Heart right ventricle (tissue), 16 donors: Measurements from ENCODE around the gene PMEPA1. TPM values are rescaled to one million over a fixed set of nuclear protein-coding genes. Genes with fewer than 3 reads are reported as not detected.

ENCODE experiments used
- ATAC-seq, 8 donors: fragments of 200-7000 bp; cut with Tn5 transposase; one replicate each; pipeline ENCODE4 v1.9.1; 2020; ENCODE audit warnings: mild to moderate bottlenecking in 8 of 8, moderate library complexity in 8 of 8, moderate number of reproducible peaks in 1 of 8
- DNase-seq, 2 donors: peaks; one replicate each; pipeline ENCODE4 v3.0.0-alpha.2; 2020
- H3K27ac ChIP-seq, 10 donors: fragments of 200-600 bp; sonication (generic) in 2 of 10; one replicate each; pipeline versions ENCODE4 v1.5.0 to v1.8.0; 2020 to 2022; ENCODE audit warnings: mild to moderate bottlenecking in 3 of 10
- H3K27me3 ChIP-seq, 7 donors: fragments of 200-600 bp; one replicate each; pipeline ENCODE4 v1.8.0; 2021 to 2022; ENCODE audit warnings: mild to moderate bottlenecking in 2 of 7
- H3K36me3 ChIP-seq, 9 donors: fragments of 200-600 bp; sonication (generic) in 1 of 9; one replicate each; pipeline versions ENCODE4 v1.5.0 to v1.8.0; 2020 to 2022; ENCODE audit warnings: mild to moderate bottlenecking in 2 of 9
- H3K4me1 ChIP-seq, 9 donors: fragments of 200-600 bp; sonication (generic) in 1 of 9; one replicate each; pipeline versions ENCODE4 v1.5.0 to v1.8.0; 2020 to 2022; ENCODE audit warnings: mild to moderate bottlenecking in 4 of 9
- H3K4me3 ChIP-seq, 10 donors: fragments of 200-600 bp; sonication (generic) in 2 of 10; one replicate each; pipeline versions ENCODE4 v1.5.0 to v1.8.0; 2020 to 2022; ENCODE audit warnings: mild to moderate bottlenecking in 7 of 10, moderate library complexity in 2 of 10
- H3K9me3 ChIP-seq, 11 donors: fragments of 200-600 bp in 10 of 11; sonication (generic) in 2 of 11; one replicate each; pipeline versions ENCODE4 v1.5.0 to v1.8.0; 2013 to 2022; ENCODE audit warnings: mild to moderate bottlenecking in 2 of 11, control low read depth in 1 of 11, moderate library complexity in 1 of 11
- WGBS, 2 donors: extraction: QIAGEN DNeasy Blood & Tissue Kit; methylation state at CpG; one replicate each; pipeline ENCODE4 v1.1.7; 2013; ENCODE audit warnings: inconsistent platforms in 1 of 2; 5-methylcytosine and 5-hydroxymethylcytosine counted together
- intact Hi-C, 10 donors: fragments of 100-400 bp; cut with DNase I; formaldehyde crosslinking; loops; one replicate each; pipeline versions ENCODE4 v1.11.1 to v1.14.2; 2022
- polyA plus RNA-seq, 2 donors: library from polyadenylated mRNA; stranded (reverse); fragments of 200-250 nt; gene quantifications; one replicate each; pipeline ENCODE4 v1.2.3, GENCODE V29; 2013
- total RNA-seq, 10 donors: library from RNA; stranded (reverse); fragmentation: NEBNext Ultra II Directional in 3 of 10; extraction: Animal tissue kit (Norgen Biotek cat#: 25700) in 3 of 10; gene quantifications; one replicate each; pipeline versions ENCODE4 v1.2.1 to v1.2.4, GENCODE V29; 2021 to 2023
- TF ChIP-seq, protein P1 (sequence below), 9 donors: fragments of 200-600 bp; sonication (generic) in 2 of 9; IDR thresholded peaks; one replicate each; pipeline versions ENCODE4 v1.5.0 to v1.8.0; 2021 to 2022; ENCODE audit warnings: antibody characterized with exemption in 9 of 9, mild to moderate bottlenecking in 5 of 9, moderate library complexity in 1 of 9
- donor health status: Arrhythmogenic right ventricular cardiomyopathy.
- donor health status: ischemic (EF 13 %, LVEDD 7.1; RV severe dilation, severe dysfunction).
- donor health status: healthy with polysubstance abuse.
- donor health status: DM: no; HTN: yes; CAD: no.
- donor health status: DM: no; HTN: no; CAD: no.
- donor health status: ischemic (EF 25% LVEDD 6.9; RV normal size, moderate dysfunction).
- donor health status: ischemic (EF 25% LVEDD 5.7; RV mildly dilated, moderate dysfunction).
- donor health status: healthy.
- donor health status: DM: yes; HTN: yes; CAD: no.
- donor health status: Ischemic cardiomyopathy.
- donor health status: ischemic (EF 35%, LVEDD 5.7; RV mildly dilated, moderate dysfunction).
- donor health status: nonischemic (EF 11% LVEDD 7.7; RV severe dilation, severe dysfunction).
- donor health status: DM: yes; HTN: yes; CAD: no.
- donor health status: PGD.
- donor health status: ischemic (EF 29% LVEDD 5.4; RV normal size, mild dysfunction).
- donor health status: nonischemic (EF 23%, LVEDD 6.1; RV moderate dilation, normal function).

The PMEPA1 gene
- total and polyA plus RNA-seq, 12 donors: 10.5 to 81.8 (median 30.4) TPM

DNA sequence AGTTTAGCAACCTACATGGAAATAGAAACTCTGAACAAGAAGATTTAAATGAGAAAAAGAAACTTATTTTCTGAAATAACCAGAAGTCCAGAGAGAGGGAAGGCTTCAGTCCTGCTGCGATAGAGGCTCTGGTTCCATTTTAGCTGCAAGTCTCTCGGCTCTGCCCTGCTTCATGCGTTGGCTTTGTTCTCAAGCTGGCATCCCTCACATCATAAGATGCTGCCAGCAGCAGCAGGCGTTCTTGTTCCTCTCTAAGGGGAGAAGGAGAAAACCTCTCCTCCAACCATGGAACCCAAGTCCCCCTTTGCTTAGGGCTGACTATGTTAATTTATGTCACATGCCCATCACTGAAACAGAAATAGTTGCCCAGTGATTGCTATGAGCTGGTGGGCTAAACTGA is 46.4 kb upstream of the PMEPA1 start:
- no peaks in the 10 kb centered on the region for H3K36me3 ChIP-seq
- no peaks in the 10 kb centered on the region for H3K27me3 ChIP-seq
- ATAC-seq (no peak), DNase-seq (no peak)
- H3K4me3 ChIP-seq: no peak overlapping the region
- TF ChIP-seq, protein P1, sequence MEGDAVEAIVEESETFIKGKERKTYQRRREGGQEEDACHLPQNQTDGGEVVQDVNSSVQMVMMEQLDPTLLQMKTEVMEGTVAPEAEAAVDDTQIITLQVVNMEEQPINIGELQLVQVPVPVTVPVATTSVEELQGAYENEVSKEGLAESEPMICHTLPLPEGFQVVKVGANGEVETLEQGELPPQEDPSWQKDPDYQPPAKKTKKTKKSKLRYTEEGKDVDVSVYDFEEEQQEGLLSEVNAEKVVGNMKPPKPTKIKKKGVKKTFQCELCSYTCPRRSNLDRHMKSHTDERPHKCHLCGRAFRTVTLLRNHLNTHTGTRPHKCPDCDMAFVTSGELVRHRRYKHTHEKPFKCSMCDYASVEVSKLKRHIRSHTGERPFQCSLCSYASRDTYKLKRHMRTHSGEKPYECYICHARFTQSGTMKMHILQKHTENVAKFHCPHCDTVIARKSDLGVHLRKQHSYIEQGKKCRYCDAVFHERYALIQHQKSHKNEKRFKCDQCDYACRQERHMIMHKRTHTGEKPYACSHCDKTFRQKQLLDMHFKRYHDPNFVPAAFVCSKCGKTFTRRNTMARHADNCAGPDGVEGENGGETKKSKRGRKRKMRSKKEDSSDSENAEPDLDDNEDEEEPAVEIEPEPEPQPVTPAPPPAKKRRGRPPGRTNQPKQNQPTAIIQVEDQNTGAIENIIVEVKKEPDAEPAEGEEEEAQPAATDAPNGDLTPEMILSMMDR (IDR thresholded peaks at IDR 0.05): no peak
- intact Hi-C loops: loop anchor here in 1 of 10 donors (10.0 kb wide), 1 partner anchor 169 kb away; no protein-coding TSS in a partner anchor
- 83 to 84% methylated on average over 4 of the region's 4 CpGs for WGBS, 2 donors
- peaks cover 0 to 14% (median 0%) of the 10 kb centered on the region in 11 donors for H3K9me3 ChIP-seq
- no peak overlapping the region for H3K27ac ChIP-seq
- H3K4me1 ChIP-seq: peaks cover 0 to 10% (median 0%) of the 10 kb centered on the region in 9 donors

DNA sequence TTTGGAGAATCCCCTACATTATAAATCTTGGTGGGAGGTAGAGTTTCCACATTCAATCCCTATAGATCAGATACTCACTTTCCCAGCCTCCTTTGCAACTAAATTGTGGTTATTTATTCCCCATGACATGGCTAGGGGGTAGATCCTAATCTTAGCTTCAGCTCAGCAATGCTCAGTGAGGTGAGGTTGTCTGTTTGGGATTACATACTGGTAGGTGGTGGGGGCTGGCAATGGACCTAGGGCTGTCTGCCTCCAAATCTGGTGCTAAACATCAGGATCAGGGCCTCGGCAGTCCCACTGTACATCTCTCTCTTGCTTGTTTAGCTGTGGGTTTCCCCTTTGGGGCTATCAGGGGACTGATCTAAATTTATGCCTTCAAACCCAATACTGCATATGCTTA is 45.8 kb upstream of the PMEPA1 start:
- DNase-seq (no peak), ATAC-seq (no peak)
- TF ChIP-seq, protein P1 (IDR thresholded peaks at IDR 0.05): no peak
- Histone ChIP-seq H3K4me1 (peaks cover 0 to 10% (median 0%) of the 10 kb centered on the region in 9 donors), H3K27me3 (no peaks in the 10 kb centered on the region), H3K4me3 (no peak overlapping the region), H3K36me3 (no peaks in the 10 kb centered on the region), H3K9me3 (peaks cover 0 to 16% (median 0%) of the 10 kb centered on the region in 11 donors), H3K27ac (no peak overlapping the region)
- intact Hi-C loops: loop anchor here in 1 of 10 donors (10.0 kb wide), 1 partner anchor 169 kb away; no protein-coding TSS in a partner anchor
- WGBS, 2 donors: 93 to 96% methylated on average over 1 of the region's 1 CpG

DNA sequence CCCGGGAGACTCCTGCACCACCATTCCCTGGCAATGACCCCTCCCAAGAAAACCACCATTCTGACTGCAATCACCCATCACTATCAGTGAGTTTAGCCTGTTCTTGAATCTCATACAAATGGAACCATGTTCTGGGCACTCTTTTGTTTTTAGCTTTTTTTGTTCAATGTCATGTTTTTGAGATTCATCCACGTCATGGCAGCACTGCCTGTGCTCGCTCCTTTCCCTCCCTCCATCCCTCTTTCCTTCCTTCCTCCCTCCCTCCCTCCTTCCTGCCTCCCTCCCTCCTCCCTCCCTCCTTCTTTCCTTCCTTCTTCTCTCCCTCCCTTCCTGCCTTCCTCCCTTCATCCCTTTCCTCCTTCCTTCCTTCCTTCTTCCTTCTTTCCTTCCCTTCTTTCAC is 44.4 kb upstream of the PMEPA1 start:
- H3K9me3 ChIP-seq: peaks cover 0 to 16% (median 0%) of the 10 kb centered on the region in 11 donors
- no peaks in the 10 kb centered on the region for H3K27me3 ChIP-seq
- intact Hi-C loops: loop anchor here in 2 of 10 donors (5.0 to 10.0 kb wide), 2 partner anchors 53 to 171 kb away; no protein-coding TSS in a partner anchor
- DNase-seq: no peak
- peaks cover 3 to 18% (median 8%) of the 10 kb centered on the region in 9 donors for H3K4me1 ChIP-seq
- TF ChIP-seq, protein P1 (IDR thresholded peaks at IDR 0.05): no peak
- no peak overlapping the region for H3K27ac ChIP-seq
- no peak for ATAC-seq
- 63 to 71% methylated on average over 3 of the region's 3 CpGs for WGBS, 2 donors
- H3K36me3 ChIP-seq: no peaks in the 10 kb centered on the region
- no peak overlapping the region for H3K4me3 ChIP-seq

DNA sequence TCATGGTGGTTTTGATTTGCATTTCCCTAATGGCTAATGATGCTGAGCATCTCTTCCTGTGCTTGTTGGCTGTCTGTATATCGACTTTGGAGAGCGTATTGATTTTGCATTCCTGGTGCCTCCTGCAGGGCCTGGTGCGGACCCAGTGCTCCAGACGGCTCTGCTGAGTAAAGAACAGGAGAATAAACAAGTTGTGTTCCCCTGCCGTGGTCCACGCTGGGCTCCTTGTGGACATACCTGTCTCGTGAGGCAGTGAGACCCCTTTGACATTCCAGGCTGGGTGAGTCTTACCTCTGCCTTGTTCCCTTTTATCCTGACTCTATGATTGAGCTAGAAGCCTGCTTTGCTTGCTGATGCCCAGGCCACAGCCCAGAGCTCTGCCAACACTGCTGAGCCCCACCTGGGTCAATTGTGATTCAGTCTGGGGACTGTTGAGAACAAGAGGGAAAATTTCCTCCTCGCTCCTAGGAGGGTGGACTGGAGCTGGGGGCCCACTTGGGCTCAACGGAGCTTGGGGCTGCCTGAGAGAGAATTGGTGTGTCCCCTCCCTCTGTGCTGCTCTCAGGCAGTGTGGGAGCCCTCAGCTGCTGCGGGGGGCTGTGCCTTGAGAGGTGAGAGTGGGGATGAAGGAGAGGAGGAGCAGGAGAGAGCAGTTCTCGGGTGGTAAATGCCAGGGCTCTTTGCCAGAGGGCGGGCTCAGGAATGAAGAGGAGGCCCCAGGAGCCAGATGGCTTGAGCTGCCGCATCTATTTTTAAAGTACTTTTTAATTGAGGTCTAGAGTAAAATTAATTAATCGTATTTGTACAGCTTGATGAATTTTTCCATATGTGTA is 43.7 kb upstream of the PMEPA1 start:
- TF ChIP-seq, protein P1 (IDR thresholded peaks at IDR 0.05): no peak
- H3K4me3 ChIP-seq: no peak overlapping the region
- DNase-seq: no peak
- peaks cover 0 to 16% (median 0%) of the 10 kb centered on the region in 11 donors for H3K9me3 ChIP-seq
- H3K27me3 ChIP-seq: no peaks in the 10 kb centered on the region
- H3K27ac ChIP-seq: no peak overlapping the region
- 68 to 70% methylated on average over 14 of the region's 14 CpGs for WGBS, 2 donors
- ATAC-seq: no peak
- intact Hi-C loops: loop anchor here in 2 of 10 donors (5.0 to 10.0 kb wide), 2 partner anchors 54 to 171 kb away; no protein-coding TSS in a partner anchor
- H3K4me1 ChIP-seq: peaks cover 6 to 25% (median 14%) of the 10 kb centered on the region in 9 donors
- H3K36me3 ChIP-seq: no peaks in the 10 kb centered on the region
